ENCODE data around the gene FGD5.
"Not testable (repeated sequence)": the region's sequence is repeated elsewhere in the genome, so short reads cannot be mapped to it uniquely, and the experiment has no call there.

Gene FGD5

GRCh38 chr3:14902719-14903118, 84.0 kb downstream of the FGD5 start:
- no peak overlapping the region for H3K4me3 ChIP-seq (replicated peaks; ENCODE audit: low read depth, low read length)
- no peak for DNase-seq (ENCODE audit: extremely low read depth, low read depth)
- TF ChIP-seq CTCF (IDR thresholded peaks at IDR 0.05; ENCODE audit: low read depth, low read length, missing control alignments) = no peak

- DNase-seq (ENCODE audit: extremely low read depth, low read depth); H3K4me3 ChIP-seq (replicated peaks; ENCODE audit: low read depth, low read length): not testable (repeated sequence)
Measured at GRCh38 chr3:14903501-14903900, 84.7 kb downstream of the FGD5 start.

GRCh38 chr3:14905055-14905657, 86.4 kb downstream of the FGD5 start:
- no peak for DNase-seq (ENCODE audit: extremely low read depth, low read depth)
- no peak for TF ChIP-seq CTCF (IDR thresholded peaks at IDR 0.05; ENCODE audit: low read depth, low read length, missing control alignments)
- no peak overlapping the region for H3K4me3 ChIP-seq (replicated peaks; ENCODE audit: low read depth, low read length)

GRCh38 chr3:14906355-14906971, 87.7 kb downstream of the FGD5 start:
- H3K4me3 ChIP-seq (replicated peaks; ENCODE audit: low read depth, low read length) = no peak overlapping the region
- DNase-seq (ENCODE audit: extremely low read depth, low read depth) = no peak
- no peak for TF ChIP-seq CTCF (IDR thresholded peaks at IDR 0.05; ENCODE audit: low read depth, low read length, missing control alignments)

- DNase-seq (ENCODE audit: extremely low read depth, low read depth) = no peak
- TF ChIP-seq CTCF (IDR thresholded peaks at IDR 0.05; ENCODE audit: low read depth, low read length, missing control alignments) = no peak
- no peak overlapping the region for H3K4me3 ChIP-seq (replicated peaks; ENCODE audit: low read depth, low read length)
Measured at GRCh38 chr3:14907043-14907966, 88.5 kb downstream of the FGD5 start.

GRCh38 chr3:14909250-14909649, 90.5 kb downstream of the FGD5 start:
- DNase-seq (ENCODE audit: extremely low read depth, low read depth) = no peak
- no peak for TF ChIP-seq CTCF (IDR thresholded peaks at IDR 0.05; ENCODE audit: low read depth, low read length, missing control alignments)
- no peak overlapping the region for H3K4me3 ChIP-seq (replicated peaks; ENCODE audit: low read depth, low read length)

GRCh38 chr3:14911651-14912050, 92.9 kb downstream of the FGD5 start:
- TF ChIP-seq CTCF (IDR thresholded peaks at IDR 0.05; ENCODE audit: low read depth, low read length, missing control alignments) = no peak

More at GRCh38 chr3:14911651-14912050, 92.9 kb downstream of the FGD5 start:
- no peak overlapping the region for H3K4me3 ChIP-seq (replicated peaks; ENCODE audit: low read depth, low read length)
- DNase-seq (ENCODE audit: extremely low read depth, low read depth) = no peak
